DMS79 treated with DMSO at 0.1 percent for 48 hours (cell line): ENCODE results near the gene KRT13.

Experiments used
- DNase-seq: peaks from one replicate; lab custom pipeline; 2025; lab: John Stamatoyannopoulos, UW

The KRT13 gene

GRCh38 chr17:41537614-41537954 is 32.2 kb upstream of the KRT13 start:
- DNase-seq, result no peak

- DNase-seq, result no peak
Measured at GRCh38 chr17:41536741-41537613, 31.6 kb upstream of the KRT13 start.

GRCh38 chr17:41535764-41536481 is 30.5 kb upstream of the KRT13 start:
- DNase-seq, result no peak

DNA sequence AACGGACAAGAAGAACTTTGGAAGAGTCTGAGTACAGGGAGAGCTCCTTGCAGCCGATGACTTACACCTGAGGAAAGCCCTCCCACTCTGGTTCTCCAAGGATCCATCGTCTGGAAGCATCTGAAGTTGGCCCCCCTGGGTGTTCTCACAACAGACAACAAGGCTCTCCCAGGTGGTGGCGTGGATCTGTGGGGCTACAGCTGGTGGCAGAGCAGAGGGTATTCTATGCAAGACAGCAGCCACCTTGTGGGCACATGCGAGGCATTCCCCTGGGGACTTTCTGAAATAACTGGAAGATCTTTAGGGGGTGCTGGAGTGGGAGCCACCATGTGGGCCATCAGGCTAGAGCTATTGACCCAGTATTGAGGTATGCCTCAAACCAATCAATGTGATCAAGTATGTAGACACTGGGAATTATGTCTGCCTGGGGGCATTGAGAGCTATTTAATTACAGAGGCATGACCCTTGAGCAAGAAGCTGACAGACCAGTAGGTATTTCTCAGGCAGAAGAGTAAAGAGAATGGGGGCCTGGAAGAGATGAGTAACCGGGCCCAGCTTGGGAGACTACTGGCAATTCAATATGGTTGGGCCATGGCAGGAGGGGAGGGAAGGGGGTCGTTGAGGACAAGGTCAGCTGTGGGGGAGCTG is 29.6 kb upstream of the KRT13 start:
- no peak for DNase-seq

GRCh38 chr17:41533613-41534012 is 28.2 kb upstream of the KRT13 start:
- DNase-seq, result no peak

GRCh38 chr17:41532947-41533570 is 27.6 kb upstream of the KRT13 start:
- peak; percentile 16 for DNase-seq

DNA sequence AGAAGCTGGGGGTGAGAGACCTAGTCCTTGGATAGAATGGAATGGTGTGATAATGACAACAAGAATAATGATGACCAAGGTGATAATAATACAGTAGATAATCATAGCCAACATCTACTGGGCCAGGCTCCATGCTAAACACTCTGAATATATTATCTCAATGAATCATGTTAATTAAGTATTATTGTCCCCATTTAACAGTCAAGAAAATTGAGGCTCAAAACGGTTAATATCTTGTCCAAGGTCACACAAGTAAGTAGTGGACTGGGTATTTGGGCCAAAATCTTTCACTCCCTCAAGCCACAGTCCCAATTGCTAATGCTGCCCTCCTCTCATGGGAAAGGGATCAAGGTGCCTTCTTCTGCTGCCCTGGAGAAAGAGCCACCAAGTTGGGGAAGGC is 26.6 kb upstream of the KRT13 start:
- no peak for DNase-seq

- DNase-seq, result no peak
Measured at GRCh38 chr17:41530062-41531048, 24.9 kb upstream of the KRT13 start.

DNA sequence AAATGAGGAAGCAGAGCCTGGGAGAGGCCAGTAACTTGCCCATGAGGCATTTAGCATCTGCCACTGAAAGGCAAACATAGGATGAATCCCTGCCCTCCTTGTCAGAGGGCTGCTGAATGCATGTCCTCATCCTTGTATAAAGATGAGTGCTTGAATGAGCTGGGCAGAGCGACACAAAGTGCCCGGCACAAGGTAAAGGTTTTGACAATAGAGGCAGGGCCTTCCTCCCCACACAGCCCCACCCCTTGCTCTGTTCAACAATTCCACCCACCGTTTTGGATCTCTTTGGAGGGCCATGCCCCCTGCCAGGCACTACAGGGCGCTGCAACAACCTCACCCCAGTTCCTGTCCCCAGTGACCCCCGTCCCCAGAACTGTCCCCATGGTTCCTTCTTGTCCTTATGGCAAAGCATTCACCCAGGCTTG is 24.1 kb upstream of the KRT13 start:
- no peak for DNase-seq

DNA sequence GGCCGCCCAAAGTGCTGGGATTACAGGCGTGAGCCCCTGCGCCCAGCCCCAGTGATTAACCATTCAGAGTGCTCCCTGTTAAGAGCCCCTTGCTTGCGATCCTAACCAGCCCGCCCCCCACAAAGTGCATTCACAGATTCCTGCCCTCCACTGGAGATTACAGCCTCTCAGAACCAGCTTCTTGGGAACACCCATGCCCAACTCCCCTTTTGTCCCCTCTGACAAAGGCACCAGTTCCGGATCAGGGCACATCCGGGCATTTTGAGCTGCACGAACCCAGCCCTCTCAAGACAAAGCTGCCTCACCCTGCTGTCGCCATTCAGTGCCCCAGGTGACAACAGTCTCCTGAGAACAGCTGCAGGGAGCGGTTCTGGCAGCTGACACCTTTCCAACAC is 23.5 kb upstream of the KRT13 start:
- peak; percentile 21 for DNase-seq

DNA sequence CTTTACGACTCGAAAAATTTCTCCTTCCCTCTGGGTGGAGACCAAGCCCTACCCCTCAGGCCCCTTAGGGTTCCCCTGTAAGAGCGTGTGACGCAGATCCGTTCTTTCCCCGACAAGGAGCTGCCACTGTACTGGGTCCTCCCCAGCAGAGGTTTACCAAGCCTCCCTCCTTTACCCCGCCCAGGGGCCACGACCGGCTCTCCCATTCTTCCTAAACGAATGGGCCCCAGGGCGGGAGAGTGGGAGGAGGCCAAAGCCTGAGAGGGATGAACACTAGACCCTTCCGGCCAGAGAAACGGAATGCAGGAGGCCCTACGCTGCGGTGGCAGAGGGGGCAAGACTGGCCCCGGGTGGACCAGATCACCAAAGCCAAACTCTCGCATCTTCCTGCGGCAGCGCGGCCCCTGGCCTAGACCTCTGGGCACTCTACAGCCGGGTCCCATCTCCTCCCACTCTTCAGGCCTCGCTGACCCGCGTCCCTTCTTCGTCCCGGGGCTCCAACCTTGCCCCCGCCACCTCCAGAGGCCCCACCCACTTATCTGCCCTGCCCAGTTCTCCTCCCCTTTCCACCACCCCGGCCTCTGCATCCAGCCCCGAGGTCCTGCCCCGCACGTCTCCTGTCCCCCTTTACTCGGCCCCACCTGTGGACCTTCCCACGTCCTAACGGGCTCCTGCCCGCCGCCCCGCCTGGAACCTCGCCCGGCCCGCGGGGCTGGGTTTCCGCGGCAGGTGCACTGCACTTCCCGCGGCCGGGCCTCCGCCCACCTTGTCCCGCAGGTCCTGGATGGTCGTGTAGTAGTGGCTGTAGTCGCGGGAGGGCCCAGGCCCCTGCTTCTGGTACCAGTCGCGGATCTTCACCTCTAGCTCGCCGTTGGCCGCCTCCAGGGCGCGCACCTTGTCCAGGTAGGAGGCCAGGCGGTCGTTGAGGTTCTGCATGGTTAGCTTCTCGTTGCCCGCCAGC is 21.9 kb upstream of the KRT13 start:
- DNase-seq, result no peak

- no peak for DNase-seq
Measured at GRCh38 chr17:41524261-41524660, 18.8 kb upstream of the KRT13 start.

- no peak for DNase-seq
Measured at GRCh38 chr17:41523787-41524186, 18.4 kb upstream of the KRT13 start.

GRCh38 chr17:41523225-41523593 is 17.8 kb upstream of the KRT13 start:
- no peak for DNase-seq

GRCh38 chr17:41522301-41523224 is 17.2 kb upstream of the KRT13 start:
- DNase-seq, result no peak

DNA sequence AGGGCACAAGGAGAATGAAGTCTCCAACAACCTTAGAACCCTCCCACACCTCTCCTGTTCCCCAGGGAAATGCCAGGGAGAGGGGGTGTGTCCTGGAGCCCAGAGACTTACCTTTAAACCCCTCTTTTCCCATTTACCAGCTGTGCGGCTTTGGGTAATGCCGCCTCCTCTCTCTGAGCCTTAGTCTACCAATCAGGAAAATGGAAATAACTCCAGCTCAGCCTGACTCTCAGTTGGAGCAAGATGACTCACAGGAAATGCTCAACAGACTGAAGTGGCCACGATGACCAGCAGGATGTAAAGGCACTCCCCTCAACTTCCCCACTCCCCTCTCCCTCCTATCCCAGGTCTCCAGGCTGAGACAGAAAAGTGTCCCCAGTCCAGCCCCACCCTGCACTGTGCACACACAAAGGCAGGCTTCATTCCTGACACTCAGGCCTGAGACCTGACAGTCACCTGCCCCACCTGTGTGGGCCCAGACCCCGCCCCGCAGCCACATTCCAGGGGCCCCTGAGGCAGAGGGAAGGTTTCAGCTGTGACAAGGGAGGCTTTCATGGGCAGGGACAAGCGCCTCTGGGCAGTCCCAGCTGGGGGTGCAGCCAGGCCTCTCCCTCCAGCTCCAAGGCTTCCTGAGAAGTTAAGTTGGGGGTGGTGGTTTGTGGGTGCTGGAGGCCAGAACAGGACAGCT is 16.3 kb upstream of the KRT13 start:
- no peak for DNase-seq

DNA sequence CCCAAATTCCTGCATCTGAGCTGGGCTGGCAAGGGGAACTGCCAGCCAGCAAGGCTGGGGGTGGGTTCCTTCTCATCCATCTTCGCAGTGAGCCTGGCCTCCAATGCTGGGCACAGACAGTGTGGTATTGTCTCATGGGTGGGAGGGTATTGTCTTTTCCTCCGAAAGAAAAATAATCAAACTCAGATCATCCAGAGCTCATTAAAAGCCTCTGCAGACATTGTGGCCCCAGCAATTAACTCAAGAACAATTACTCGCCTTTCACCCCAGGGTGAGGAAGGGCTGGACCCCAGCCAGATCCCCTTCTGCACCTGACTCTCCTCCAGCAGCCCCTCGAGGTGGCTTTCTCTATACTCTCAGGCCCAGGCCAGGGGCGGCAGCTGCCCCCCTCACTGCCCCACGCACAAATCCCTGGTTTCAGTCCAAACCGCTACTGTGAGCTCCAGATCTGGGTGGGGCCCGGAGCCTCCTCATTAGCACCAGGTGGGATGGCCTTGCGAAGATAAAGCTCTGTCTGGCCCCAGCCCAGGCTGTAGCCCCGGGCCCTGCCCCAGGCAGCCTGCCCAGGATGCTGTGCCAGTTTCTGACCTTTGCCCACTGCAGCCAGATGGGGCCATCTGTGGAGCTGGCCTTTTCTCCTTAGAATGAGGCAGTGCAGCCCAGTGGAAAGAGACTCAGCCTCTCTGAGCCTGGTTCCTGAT is 15.6 kb upstream of the KRT13 start:
- peak; percentile 90 for DNase-seq
